Loucy (cell line): ENCODE measurements around the gene LYRM2.

Experiments
- CTCF ChIP-seq: fragments of 200-600 bp; sonication (generic); conservative IDR thresholded peaks from 2 replicates; pipeline ENCODE4 v1.5.1; 2014; ENCODE audit warnings: mild to moderate bottlenecking, antibody characterized with exemption, low read length
- EZH2phosphoT487 ChIP-seq: fragments of 200-600 bp; IDR thresholded peaks from 2 replicates; pipeline ENCODE4 v1.6.1; 2018; ENCODE audit warnings: antibody characterized with exemption, mild to moderate bottlenecking, moderate library complexity, borderline replicate concordance

GRCh38 chr6:89630488-89630887 lies 8.1 kb downstream of the LYRM2 start:
- TF ChIP-seq CTCF (no peak), EZH2phosphoT487 (no peak)
